OCI-LY7 (cell line): ENCODE data around the gene ELF2. TPM values are rescaled to one million over a fixed set of nuclear protein-coding genes. Genes with fewer than 3 reads are reported as not detected.

Source experiments
- BruUV-seq: library from RNA; stranded (reverse); fragments of 400-500 nt; replicated peaks from 2 replicates; lab custom pipeline; 2021; lab: Mats Ljungman, UMichigan
- CTCF ChIA-PET: fragments of 300-600 bp; sonication (Branson Sonifier 250); formaldehyde crosslinking; loops from one replicate; lab custom pipeline; 2022; ENCODE audit warnings: antibody characterized with exemption; ENCODE audit not compliant: unreplicated experiment; lab: Charles Lee
- POLR2A ChIA-PET: fragments of 300-600 bp; sonication (Branson Sonifier 250); formaldehyde crosslinking; loops from one replicate; lab custom pipeline; 2022; ENCODE audit warnings: antibody characterized with exemption; lab: Charles Lee
- DNase-seq: peaks from one replicate; pipeline ENCODE4 v3.0.0-alpha.2; 2015; ENCODE audit warnings: low spot score
- H2AFZ ChIP-seq: fragments of 200-600 bp; sonication (generic), shearing (Covaris generic); 2 replicates; pipeline ENCODE4 v1.6.1; 2014; ENCODE audit warnings: mild to moderate bottlenecking, antibody characterized with exemption, low read length, moderate library complexity
- H3K27ac ChIP-seq: fragments of 200-600 bp; sonication (generic); 2 replicates; pipeline ENCODE4 v1.5.1; 2014; ENCODE audit warnings: mixed run types, low read depth, mild to moderate bottlenecking, moderate library complexity, low read length, inconsistent platforms; ENCODE audit not compliant: poor library complexity, severe bottlenecking
- H3K36me3 ChIP-seq: fragments of 200-600 bp; sonication (generic); 2 replicates; pipeline ENCODE4 v1.6.1; 2014; ENCODE audit warnings: mild to moderate bottlenecking, antibody characterized with exemption, low read length, moderate library complexity, mixed read lengths; ENCODE audit not compliant: insufficient read depth
- H3K4me1 ChIP-seq: fragments of 200-600 bp; sonication (generic); 2 replicates; pipeline ENCODE4 v1.5.1; 2014; ENCODE audit warnings: mild to moderate bottlenecking, low read length; ENCODE audit not compliant: insufficient read depth, poor library complexity, severe bottlenecking
- H3K4me2 ChIP-seq: fragments of 200-600 bp; sonication (generic); 2 replicates; pipeline ENCODE4 v1.6.1; 2014; ENCODE audit warnings: mild to moderate bottlenecking, low read length
- H3K4me3 ChIP-seq: fragments of 200-600 bp; sonication (generic); 2 replicates; pipeline ENCODE4 v1.5.1; 2014; ENCODE audit warnings: mild to moderate bottlenecking, low read depth, low read length; ENCODE audit not compliant: poor library complexity, severe bottlenecking
- H3K79me2 ChIP-seq: fragments of 200-600 bp; sonication (generic); 2 replicates; pipeline ENCODE4 v1.6.1; 2016; ENCODE audit warnings: low read depth, mild to moderate bottlenecking, low read length, moderate library complexity, mixed read lengths; ENCODE audit not compliant: insufficient read depth
- H3K9me2 ChIP-seq: fragments of 200-600 bp; sonication (generic); 2 replicates; pipeline ENCODE4 v1.6.1; 2016; ENCODE audit warnings: mild to moderate bottlenecking, low read length, mixed read lengths; ENCODE audit not compliant: insufficient read depth
- H3K9me3 ChIP-seq: fragments of 200-600 bp; sonication (generic); 2 replicates; pipeline ENCODE4 v1.6.1; 2014; ENCODE audit warnings: mild to moderate bottlenecking, mixed run types, low read length, mixed read lengths
- H4K20me1 ChIP-seq: fragments of 200-600 bp; sonication (generic); 2 replicates; pipeline ENCODE4 v1.6.1; 2014; ENCODE audit warnings: mild to moderate bottlenecking, antibody characterized with exemption, low read length, moderate library complexity, mixed read lengths; ENCODE audit not compliant: insufficient read depth
- CTCF ChIP-seq: fragments of 200-600 bp; sonication (generic); conservative IDR thresholded peaks from 2 replicates; pipeline ENCODE4 v1.5.1; 2014; ENCODE audit warnings: mild to moderate bottlenecking, antibody characterized with exemption, low read length, moderate library complexity, mixed read lengths
- EZH2phosphoT487 ChIP-seq: fragments of 200-600 bp; sonication (generic); IDR thresholded peaks from 2 replicates; pipeline ENCODE4 v1.6.1; 2018; ENCODE audit warnings: low read depth, borderline replicate concordance, mild to moderate bottlenecking, mixed run types, antibody characterized with exemption, low read length, moderate library complexity, mixed read lengths
- intact Hi-C: fragments of 100-400 bp; cut with micrococcal nuclease; formaldehyde crosslinking; loops from one replicate; pipeline ENCODE4 v1.10.0; 2022; ENCODE audit not compliant: unreplicated experiment
- total RNA-seq, 2 experiments: library from RNA; depleted of rRNA in 1 of 2; stranded (reverse); fragments of >200 nt in 1 of 2; shearing (Covaris generic) in 1 of 2; gene quantifications; 2 replicates each; pipeline ENCODE4 v1.2.3, GENCODE V29; 2014 to 2022

ELF2 gene
- total RNA-seq, 2 experiments from 2014 or later = 49.6 to 57.0 TPM

- CTCF ChIA-PET = no interaction called here
These were observed 24.8 kb downstream of the ELF2 start for GRCh38 chr4:139152249-139152648.

GRCh38 chr4:139146926-139147629 lies 29.9 kb downstream of the ELF2 start:
- intact Hi-C loops = no loop called here
- Histone ChIP-seq H3K9me2 (no peaks in the 10 kb centered on the region), H3K4me3 (no peak overlapping the region), H3K4me1 (peaks cover 29% of the 10 kb centered on the region), H3K36me3 (peaks cover 19% of the 10 kb centered on the region), H3K4me2 (no peak overlapping the region), H3K27ac (no peak overlapping the region), H4K20me1 (no peaks in the 10 kb centered on the region), H2AFZ (no peak overlapping the region), H3K79me2 (peaks cover 48% of the 10 kb centered on the region; the same call in 1 of the 2 replicates), H3K9me3 (peaks cover 22% of the 10 kb centered on the region)
- DNase-seq = no peak
- ChIA-PET POLR2A (no interaction called here), CTCF (no interaction called here)
- no peak for TF ChIP-seq EZH2phosphoT487
- no peak for TF ChIP-seq CTCF
- BruUV-seq = no TSS peak

More at GRCh38 chr4:139152249-139152648, 24.8 kb downstream of the ELF2 start:
- Histone ChIP-seq H4K20me1 (no peaks in the 10 kb centered on the region), H3K79me2 (peaks cover 16% of the 10 kb centered on the region; the same call in 1 of the 2 replicates), H3K4me1 (no peaks in the 10 kb centered on the region), H2AFZ (no peak overlapping the region), H3K27ac (no peak overlapping the region), H3K9me3 (peaks cover 2% of the 10 kb centered on the region), H3K9me2 (no peaks in the 10 kb centered on the region), H3K4me3 (no peak overlapping the region), H3K36me3 (peaks cover 2% of the 10 kb centered on the region; the same call in 1 of the 2 replicates), H3K4me2 (no peak overlapping the region)
- no TSS peak for BruUV-seq
- intact Hi-C loops = no loop called here
- no peak for DNase-seq
- no peak for TF ChIP-seq EZH2phosphoT487
- POLR2A ChIA-PET = interaction anchor here (1.0 kb wide), 1 partner anchor 9 kb away, joined by 5 read pairs; no protein-coding TSS in a partner anchor

- ChIA-PET CTCF (no interaction called here), POLR2A (interaction anchor here (1.5 kb wide), 1 partner anchor 9 kb away, joined by 3 read pairs; no protein-coding TSS in a partner anchor)
- H2AFZ ChIP-seq = no peak overlapping the region
- intact Hi-C loops = no loop called here
- no peaks in the 10 kb centered on the region for H3K9me2 ChIP-seq
- peaks cover 52% of the 10 kb centered on the region; the same call in 1 of the 2 replicates for H3K79me2 ChIP-seq
- peaks cover 43% of the 10 kb centered on the region for H3K4me1 ChIP-seq
- H4K20me1 ChIP-seq = no peaks in the 10 kb centered on the region
- BruUV-seq = no TSS peak
- TF ChIP-seq CTCF (no peak), EZH2phosphoT487 (no peak)
- H3K4me2 ChIP-seq = no peak overlapping the region
- no peak overlapping the region for H3K4me3 ChIP-seq
- DNase-seq = no peak
- peaks cover 19% of the 10 kb centered on the region for H3K36me3 ChIP-seq
- peaks cover 22% of the 10 kb centered on the region for H3K9me3 ChIP-seq
- H3K27ac ChIP-seq = no peak overlapping the region
These were observed 31.5 kb downstream of the ELF2 start for GRCh38 chr4:139145552-139145932.
